H1 (cell line): ENCODE measurements around the gene IL31RA. TPM values are rescaled to one million over a fixed set of nuclear protein-coding genes. Genes with fewer than 3 reads are reported as not detected.

Source experiments
- CTCF ChIA-PET: fragments of 300-600 bp; sonication (Branson Sonifier 250); formaldehyde crosslinking; loops from one replicate; lab custom pipeline; 2021; ENCODE audit not compliant: partially characterized antibody; lab: Charles Lee
- POLR2A ChIA-PET: fragments of 300-600 bp; sonication (Branson Sonifier 250); formaldehyde crosslinking; loops from one replicate; lab custom pipeline; 2021; ENCODE audit warnings: inconsistent platforms; ENCODE audit not compliant: partially characterized antibody; lab: Charles Lee
- DNase-seq, 2 experiments: peaks; one replicate each; pipeline versions ENCODE4 v3.0.0 to v3.0.0-alpha.2; 2010 to 2022; ENCODE audit warnings: low spot score in 2 of 2, low read depth in 1 of 2, mixed read lengths in 1 of 2
- FAIRE-seq: peaks from 2 replicates; lab custom pipeline; 2011; peaks lifted over from hg19 to GRCh38; lab: Jason Lieb, UNC
- H2AFZ ChIP-seq: 2 replicates; pipeline ENCODE4 v1.8.1; 2012; ENCODE audit warnings: low read length, inconsistent platforms
- H2AK5ac ChIP-seq: 2 replicates; pipeline ENCODE4 v1.6.1; 2013; ENCODE audit warnings: low read depth, low read length
- H2BK120ac ChIP-seq: replicated peaks from 2 replicates; pipeline ENCODE3; 2013; ENCODE audit warnings: low read depth, low read length, inconsistent platforms
- H2BK12ac ChIP-seq: 2 replicates; pipeline ENCODE4 v1.6.1; 2013; ENCODE audit warnings: low read depth, low read length
- H2BK15ac ChIP-seq: 2 replicates; pipeline ENCODE4 v1.6.1; 2013; ENCODE audit warnings: low read length
- H2BK20ac ChIP-seq: 2 replicates; pipeline ENCODE4 v1.6.1; 2013; ENCODE audit warnings: low read length
- H2BK5ac ChIP-seq: 2 replicates; pipeline ENCODE4 v1.6.1; 2013; ENCODE audit warnings: low read depth, low read length
- H3K14ac ChIP-seq: 2 replicates; pipeline ENCODE4 v1.6.1; 2013; ENCODE audit warnings: inconsistent platforms; ENCODE audit not compliant: insufficient read length
- H3K18ac ChIP-seq: 2 replicates; pipeline ENCODE4 v1.6.1; 2013; ENCODE audit warnings: low read length; ENCODE audit errors: extremely low read depth
- H3K23ac ChIP-seq: 2 replicates; pipeline ENCODE4 v1.6.1; 2013; ENCODE audit warnings: inconsistent platforms; ENCODE audit not compliant: insufficient read length
- H3K23me2 ChIP-seq: 2 replicates; pipeline ENCODE4 v1.6.1; 2013; ENCODE audit warnings: low read depth, low read length
- H3K27ac ChIP-seq: 2 replicates; pipeline ENCODE4 v1.6.1; 2011; ENCODE audit warnings: low read depth, low read length, inconsistent platforms
- H3K27me3 ChIP-seq, 4 experiments: replicated peaks in 1 of 4; 1 replicate in 1 of 4; 2 replicates in 3 of 4; pipeline versions ENCODE4 v1.6.1 to v1.8.1; 2011 to 2013; ENCODE audit warnings: low read length in 3 of 4, mild to moderate bottlenecking in 3 of 4, inconsistent platforms in 2 of 4, mixed read lengths in 2 of 4, moderate library complexity in 1 of 4; ENCODE audit not compliant: control insufficient read depth in 3 of 4, insufficient read depth in 3 of 4; ENCODE audit errors: extremely low read depth in 1 of 4
- H3K36me3 ChIP-seq, 4 experiments: 2 replicates each; pipeline versions ENCODE4 v1.6.1 to v1.8.1; 2011 to 2013; ENCODE audit warnings: mild to moderate bottlenecking in 4 of 4, low read length in 3 of 4, moderate library complexity in 2 of 4, control low read depth in 1 of 4, inconsistent platforms in 1 of 4; ENCODE audit not compliant: insufficient read depth in 4 of 4, control insufficient read depth in 2 of 4
- H3K4ac ChIP-seq: replicated peaks from 2 replicates; pipeline ENCODE3; 2013; ENCODE audit warnings: low read length, low read depth, mixed read lengths, inconsistent platforms; ENCODE audit not compliant: insufficient read length
- H3K4me1 ChIP-seq, 4 experiments: replicated peaks in 1 of 4; 1 replicate in 1 of 4; 2 replicates in 3 of 4; pipeline versions ENCODE4 v1.6.1 to v1.8.1; 2011 to 2013; ENCODE audit warnings: low read length in 3 of 4, inconsistent platforms in 2 of 4, mixed read lengths in 1 of 4; ENCODE audit not compliant: insufficient read depth in 4 of 4, control insufficient read depth in 3 of 4
- H3K4me2 ChIP-seq, 2 experiments: 2 replicates each; pipeline versions ENCODE4 v1.6.1 to v1.8.1; 2011 to 2013; ENCODE audit warnings: low read depth in 2 of 2, low read length in 2 of 2, control low read depth in 1 of 2, inconsistent platforms in 1 of 2, mild to moderate bottlenecking in 1 of 2; ENCODE audit not compliant: insufficient read depth in 1 of 2
- H3K4me3 ChIP-seq, 4 experiments: fragments of 200-600, 300-600 bp in 1 of 4; sonication (generic), shearing (Covaris generic), sonication (Bioruptor Twin) in 1 of 4; 2 replicates each; pipeline versions ENCODE4 v1.5.1 to v1.8.1; 2011 to 2016; ENCODE audit warnings: low read length in 4 of 4, low read depth in 3 of 4, control low read depth in 2 of 4, inconsistent platforms in 2 of 4, mild to moderate bottlenecking in 2 of 4, mixed read lengths in 1 of 4, moderate library complexity in 1 of 4; ENCODE audit not compliant: insufficient read depth in 2 of 4; ENCODE audit errors: extremely low read depth in 1 of 4
- H3K56ac ChIP-seq: replicated peaks from 2 replicates; pipeline ENCODE3; 2013; ENCODE audit warnings: low read depth, mild to moderate bottlenecking, mixed read lengths, low read length, inconsistent platforms; ENCODE audit not compliant: insufficient read length
- H3K79me1 ChIP-seq: 2 replicates; pipeline ENCODE4 v1.6.1; 2013; ENCODE audit warnings: low read depth, low read length, control low read depth
- H3K79me2 ChIP-seq, 2 experiments: 2 replicates each; pipeline versions ENCODE4 v1.6.1 to v1.8.1; 2012 to 2013; ENCODE audit warnings: low read length in 2 of 2, mild to moderate bottlenecking in 2 of 2, inconsistent platforms in 1 of 2; ENCODE audit not compliant: insufficient read depth in 2 of 2, control insufficient read depth in 1 of 2
- H3K9ac ChIP-seq, 4 experiments: replicated peaks in 1 of 4; 1 replicate in 1 of 4; 2 replicates in 3 of 4; pipeline versions ENCODE4 v1.6.1 to v1.8.1; 2011 to 2013; ENCODE audit warnings: low read depth in 3 of 4, low read length in 3 of 4, control low read depth in 2 of 4, mild to moderate bottlenecking in 2 of 4, moderate library complexity in 2 of 4, inconsistent platforms in 1 of 4; ENCODE audit errors: extremely low read depth in 1 of 4
- H3K9me3 ChIP-seq, 2 experiments: 2 replicates each; pipeline versions ENCODE4 v1.6.1 to v1.8.1; 2012 to 2013; ENCODE audit warnings: mild to moderate bottlenecking in 2 of 2, moderate library complexity in 2 of 2, control low read depth in 1 of 2, inconsistent platforms in 1 of 2, low read depth in 1 of 2, low read length in 1 of 2, mixed read lengths in 1 of 2; ENCODE audit not compliant: insufficient read depth in 2 of 2
- H4K20me1 ChIP-seq, 2 experiments: replicated peaks in 1 of 2; 2 replicates each; pipeline versions ENCODE3 to v1.8.1; 2011 to 2013; ENCODE audit warnings: inconsistent platforms in 2 of 2, low read length in 2 of 2, mild to moderate bottlenecking in 1 of 2; ENCODE audit not compliant: insufficient read depth in 2 of 2, control insufficient read depth in 1 of 2
- H4K5ac ChIP-seq: 2 replicates; pipeline ENCODE4 v1.6.1; 2013; ENCODE audit warnings: low read length, low read depth, mixed read lengths, inconsistent platforms; ENCODE audit not compliant: insufficient read length
- H4K8ac ChIP-seq: 2 replicates; pipeline ENCODE4 v1.8.0; 2013; ENCODE audit warnings: mild to moderate bottlenecking, moderate library complexity, low read length, inconsistent platforms; ENCODE audit not compliant: insufficient read depth; ENCODE audit errors: extremely low read depth
- H4K91ac ChIP-seq: replicated peaks from 2 replicates; pipeline ENCODE3; 2013; ENCODE audit warnings: low read length, mixed read lengths, inconsistent platforms; ENCODE audit not compliant: insufficient read length
- ASH2L ChIP-seq: fragments of 200-600, 300-600 bp; sonication (generic); IDR thresholded peaks from one replicate; pipeline ENCODE4 v1.7.1; 2017; ENCODE audit warnings: low read length
- BACH1 ChIP-seq: IDR thresholded peaks from 2 replicates; pipeline ENCODE4 v1.6.1; 2012; ENCODE audit warnings: low read length, improper control_type of control experiment
- CEBPB ChIP-seq: IDR thresholded peaks from 2 replicates; pipeline ENCODE4 v1.6.1; 2012; ENCODE audit warnings: low read depth, low read length
- EP300 ChIP-seq, 2 experiments: IDR thresholded peaks; 1 replicate in 1 of 2; 2 replicates in 1 of 2; pipeline ENCODE4 v1.6.1; 2011 to 2012; ENCODE audit warnings: low read depth in 2 of 2, low read length in 2 of 2, mild to moderate bottlenecking in 2 of 2, borderline replicate concordance in 1 of 2, inconsistent platforms in 1 of 2, moderate library complexity in 1 of 2
- GABPA ChIP-seq: IDR thresholded peaks from 2 replicates; pipeline ENCODE4 v1.6.1; 2011; ENCODE audit warnings: mild to moderate bottlenecking, low read length, moderate library complexity, borderline replicate concordance; ENCODE audit not compliant: insufficient read depth
- RXRA ChIP-seq: IDR thresholded peaks from 2 replicates; pipeline ENCODE4 v1.6.1; 2011; ENCODE audit warnings: low read depth, mild to moderate bottlenecking, low read length, moderate library complexity; ENCODE audit not compliant: insufficient read depth
- SAP30 ChIP-seq: fragments of 300-600 bp; sonication (generic); IDR thresholded peaks from 2 replicates; pipeline ENCODE4 v1.7.1; 2012; ENCODE audit warnings: low read length, moderate library complexity, mild to moderate bottlenecking, inconsistent platforms; ENCODE audit not compliant: insufficient read depth, insufficient replicate concordance
- SP4 ChIP-seq: IDR thresholded peaks from 2 replicates; pipeline ENCODE4 v1.6.1; 2012; ENCODE audit warnings: low read length, inconsistent platforms
- SRF ChIP-seq: IDR thresholded peaks from 2 replicates; pipeline ENCODE4 v1.6.1; 2011; ENCODE audit warnings: mild to moderate bottlenecking, low read depth, low read length, moderate library complexity
- SUZ12 ChIP-seq: fragments of 200-600 bp; sonication (generic); IDR thresholded peaks from 2 replicates; pipeline ENCODE4 v1.6.1; 2012; ENCODE audit warnings: mild to moderate bottlenecking, inconsistent platforms, low read length, moderate library complexity, mixed read lengths
- WGBS, 2 experiments: shearing (Covaris generic) in 1 of 2; methylation state at CpG; one replicate each; pipeline versions ENCODE4 v1.1.6 to v1.1.7; 2013 to 2015; ENCODE audit warnings: low lambda C conversion rate in 2 of 2, mixed read lengths in 2 of 2, inconsistent platforms in 1 of 2, low coverage in 1 of 2, missing lambda C conversion rate in 1 of 2; ENCODE audit not compliant: insufficient replicate concordance in 2 of 2, insufficient coverage in 1 of 2, insufficient read length in 1 of 2; ENCODE audit errors: extremely low coverage in 1 of 2, missing lambda C conversion rate in 1 of 2; 5-methylcytosine and 5-hydroxymethylcytosine counted together
- polyA plus RNA-seq, 7 experiments: library from polyadenylated mRNA; depleted of rRNA in 3 of 7; stranded (reverse) in 5 of 7; unstranded in 2 of 7; fragments of >200 nt in 5 of 7; fragments of 200-250 nt in 2 of 7; gene quantifications; 1 replicate in 5 of 7; 2 replicates in 1 of 7; 4 replicates in 1 of 7; pipeline versions ENCODE4 v1.2.1 to v1.2.3, GENCODE V29; 2011 to 2013; ENCODE audit warnings: missing spikeins in 2 of 7, mixed read lengths in 2 of 7
- total RNA-seq: library from RNA; stranded (reverse); fragmentation: NEBNext Ultra II Directional; extraction: Animal tissue kit (Norgen Biotek cat#: 25700); gene quantifications from 2 replicates; pipeline ENCODE4 v1.2.1, GENCODE V29; 2021

Gene IL31RA
- total and polyA plus RNA-seq, 2 of the 8 experiments (the other 6 are each of a cell fraction or from before 2014, with no cell fraction given): not detected

DNA sequence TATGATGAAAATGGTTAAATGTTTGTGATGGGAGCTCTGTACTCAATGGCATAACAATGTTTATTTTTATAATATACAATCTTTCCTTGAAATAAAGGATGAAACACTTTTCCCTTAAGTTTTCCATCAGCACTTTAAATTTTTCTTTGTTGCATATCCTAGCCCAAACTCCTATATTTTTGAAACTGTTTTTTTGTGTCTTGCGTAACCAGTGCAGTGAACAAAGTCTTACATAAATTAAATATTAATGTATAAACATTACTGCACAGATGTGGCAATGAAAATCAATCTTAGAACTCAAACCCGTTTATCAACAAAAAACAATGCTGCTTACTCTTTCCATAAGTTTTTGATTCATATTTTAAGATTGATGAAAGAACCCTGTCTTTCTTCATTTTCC is 34.1 kb upstream of the IL31RA start:
- Histone ChIP-seq H3K36me3 (no peaks in the 10 kb centered on the region), H3K14ac (no peak overlapping the region), H3K9ac (no peak overlapping the region), H4K8ac (no peak overlapping the region), H3K27me3 (no peaks in the 10 kb centered on the region), H2AFZ (no peak overlapping the region), H2BK20ac (no peak overlapping the region), H3K56ac (no peak overlapping the region), H2BK5ac (no peak overlapping the region), H3K18ac (no peak overlapping the region), H2BK120ac (no peak overlapping the region), H4K5ac (no peak overlapping the region), H3K23me2 (peaks cover 4% of the 10 kb centered on the region; the same call in 1 of the 2 replicates), H3K4me2 (no peak overlapping the region), H3K23ac (no peak overlapping the region), H3K4me1 (peaks cover 0 to 4% (median 0%) of the 10 kb centered on the region in 4 experiments; a peak in 1 of 7 replicates), H4K20me1 (no peaks in the 10 kb centered on the region), H2BK15ac (no peak overlapping the region), H3K79me1 (no peaks in the 10 kb centered on the region), H3K4me3 (no peak overlapping the region), H2AK5ac (no peak overlapping the region), H3K9me3 (no peaks in the 10 kb centered on the region), H3K4ac (no peak overlapping the region), H4K91ac (no peak overlapping the region), H3K27ac (no peak overlapping the region), H3K79me2 (no peaks in the 10 kb centered on the region), H2BK12ac (no peak overlapping the region)
- POLR2A ChIA-PET: no interaction called here
- CTCF ChIA-PET: no interaction called here
- DNase-seq: no peak
- WGBS, 2 experiments: 89% methylated on average over 2 of the region's 2 CpGs; no CpG with 5 or more reads in 1 of the 2 experiments
- FAIRE-seq: no peak
- TF ChIP-seq ASH2L (no peak), SP4 (no peak), EP300 (IDR thresholded peaks at IDR 0.05; ENCODE audit: borderline replicate concordance in 1 of 2, low read depth in 2 of 2, low read length in 2 of 2) (no peak), SAP30 (no peak), SRF (no peak), RXRA (no peak), BACH1 (no peak), CEBPB (no peak), SUZ12 (no peak), GABPA (no peak)
